Measurements from ENCODE around the gene RNF212B. TPM values are rescaled to one million over a fixed set of nuclear protein-coding genes. Genes with fewer than 3 reads are reported as not detected.

RNF212B gene
- total and polyA plus RNA-seq, 2 of the 13 experiments (the other 11 are each of a cell fraction or from before 2014, with no cell fraction given) = 0.05 TPM; not detected in 1

DNA sequence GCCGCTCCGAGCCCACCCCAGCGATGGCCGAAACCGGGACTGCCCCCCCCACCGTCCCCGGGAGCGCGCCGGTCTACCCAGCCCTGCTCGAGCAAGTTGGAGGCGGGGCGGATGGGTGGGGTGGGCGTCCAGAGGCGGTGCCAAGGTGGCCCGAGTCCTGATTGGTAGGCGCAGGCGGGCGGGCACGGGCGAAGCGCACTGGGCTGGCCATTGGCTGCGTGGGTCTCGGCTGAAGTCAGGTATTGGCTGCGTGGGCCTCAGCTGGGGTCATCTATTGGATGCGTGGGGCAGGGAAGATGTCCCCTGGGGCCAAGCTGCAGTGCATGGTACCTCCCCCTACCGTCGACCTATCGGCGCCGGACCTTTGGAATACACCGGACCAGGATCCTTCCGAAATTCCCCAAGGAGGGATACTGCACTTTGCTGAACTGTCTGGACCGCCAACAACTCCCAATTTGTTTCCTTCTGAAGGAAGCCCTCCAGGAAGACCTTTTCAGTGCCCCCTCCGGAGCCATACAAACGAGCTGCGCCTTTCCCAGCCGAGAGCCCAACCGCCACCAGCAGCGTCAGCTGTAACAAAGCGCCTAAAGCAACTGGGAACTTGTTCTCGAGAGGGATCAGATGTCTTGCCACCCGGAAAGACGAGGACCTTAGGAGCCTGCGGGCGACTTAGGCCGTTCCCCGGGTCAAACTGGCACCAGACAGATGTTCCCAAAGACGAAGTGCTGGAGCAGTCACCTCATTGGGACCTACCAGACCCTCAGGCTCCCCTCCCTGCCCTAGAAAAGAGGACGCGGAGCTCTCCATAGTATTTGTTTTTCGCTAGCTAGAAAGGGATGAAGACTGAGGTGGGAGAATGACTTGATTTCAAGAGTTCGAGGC, 48.5 kb downstream of the RNF212B start, which contains the start of gene HOMEZ (continued):
- TF ChIP-seq ZNF430 (CRISPR knock-in tag; IDR thresholded peaks at IDR 0.05) (peak; percentile 88; the same call in 1 of the 2 replicates), ZNF674 (CRISPR knock-in tag; IDR thresholded peaks at IDR 0.05; ENCODE audit: low read depth) (0 out of 2 replicates have a peak, but pooled peaks have one; percentile 68), RBM22 (optimal IDR thresholded peaks at IDR 0.05; ENCODE audit: low read length) (no peak), ZBTB1 (CRISPR knock-in tag; IDR thresholded peaks at IDR 0.05; ENCODE audit: borderline replicate concordance) (no peak), RAD51 (IDR thresholded peaks at IDR 0.05; ENCODE audit: borderline replicate concordance) (no peak), ISX (CRISPR knock-in tag; conservative IDR thresholded peaks at IDR 0.05) (no peak; the same call in 1 of the 2 replicates), ARNT2 (CRISPR knock-in tag; IDR thresholded peaks at IDR 0.05; ENCODE audit: low read depth) (peak; percentile 87; the same call in 1 of the 2 replicates), ZNF530 (CRISPR knock-in tag; IDR thresholded peaks at IDR 0.05; ENCODE audit: low read depth) (no peak), BRD4 (CRISPR knock-in tag; IDR thresholded peaks at IDR 0.05) (peak; percentile 89), ZSCAN31 (CRISPR knock-in tag; IDR thresholded peaks at IDR 0.05; ENCODE audit: low read depth) (peak; percentile 81), KLF16 (CRISPR knock-in tag; IDR thresholded peaks at IDR 0.05) (0 out of 4 replicates have a peak, but pooled peaks of 1 of the 2 experiments have one; percentile 62), MIER3 (CRISPR knock-in tag; IDR thresholded peaks at IDR 0.05; ENCODE audit: borderline replicate concordance) (peak; percentile 77; the same call in 1 of the 2 replicates), PCBP1 (IDR thresholded peaks at IDR 0.05; ENCODE audit: borderline replicate concordance, low read depth, low read length) (peak; percentile 99), ZNF383 (CRISPR knock-in tag; IDR thresholded peaks at IDR 0.05; ENCODE audit: borderline replicate concordance) (no peak), RARA (CRISPR knock-in tag; IDR thresholded peaks at IDR 0.05) (peak; percentile 59; the same call in 1 of the 2 replicates), RAD21 (CRISPR knock-in tag; IDR thresholded peaks at IDR 0.05) (no peak; the same call in 1 of the 2 replicates), PHF21A (CRISPR knock-in tag; IDR thresholded peaks at IDR 0.05) (peak; percentile 99), FOXM1 (CRISPR knock-in tag; IDR thresholded peaks at IDR 0.05) (peak; percentile 18; the same call in 1 of the 2 replicates), KLF11 (CRISPR knock-in tag; IDR thresholded peaks at IDR 0.05) (0 out of 2 replicates have a peak, but pooled peaks have one; percentile 43), TAF1 (CRISPR knock-in tag; IDR thresholded peaks at IDR 0.05) (peak; percentile 97), ZNF850 (CRISPR knock-in tag; conservative IDR thresholded peaks at IDR 0.05) (no peak), ZIK1 (CRISPR knock-in tag; IDR thresholded peaks at IDR 0.05; ENCODE audit: borderline replicate concordance, low read depth) (peak; percentile 64; the same call in 1 of the 2 replicates)
- TF ChIP-seq, protein P1, sequence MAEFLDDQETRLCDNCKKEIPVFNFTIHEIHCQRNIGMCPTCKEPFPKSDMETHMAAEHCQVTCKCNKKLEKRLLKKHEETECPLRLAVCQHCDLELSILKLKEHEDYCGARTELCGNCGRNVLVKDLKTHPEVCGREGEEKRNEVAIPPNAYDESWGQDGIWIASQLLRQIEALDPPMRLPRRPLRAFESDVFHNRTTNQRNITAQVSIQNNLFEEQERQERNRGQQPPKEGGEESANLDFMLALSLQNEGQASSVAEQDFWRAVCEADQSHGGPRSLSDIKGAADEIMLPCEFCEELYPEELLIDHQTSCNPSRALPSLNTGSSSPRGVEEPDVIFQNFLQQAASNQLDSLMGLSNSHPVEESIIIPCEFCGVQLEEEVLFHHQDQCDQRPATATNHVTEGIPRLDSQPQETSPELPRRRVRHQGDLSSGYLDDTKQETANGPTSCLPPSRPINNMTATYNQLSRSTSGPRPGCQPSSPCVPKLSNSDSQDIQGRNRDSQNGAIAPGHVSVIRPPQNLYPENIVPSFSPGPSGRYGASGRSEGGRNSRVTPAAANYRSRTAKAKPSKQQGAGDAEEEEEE (CRISPR knock-in tag; IDR thresholded peaks at IDR 0.05; ENCODE audit: borderline replicate concordance) = no peak; the same call in 1 of the 2 replicates
- TF ChIP-seq, protein P2, sequence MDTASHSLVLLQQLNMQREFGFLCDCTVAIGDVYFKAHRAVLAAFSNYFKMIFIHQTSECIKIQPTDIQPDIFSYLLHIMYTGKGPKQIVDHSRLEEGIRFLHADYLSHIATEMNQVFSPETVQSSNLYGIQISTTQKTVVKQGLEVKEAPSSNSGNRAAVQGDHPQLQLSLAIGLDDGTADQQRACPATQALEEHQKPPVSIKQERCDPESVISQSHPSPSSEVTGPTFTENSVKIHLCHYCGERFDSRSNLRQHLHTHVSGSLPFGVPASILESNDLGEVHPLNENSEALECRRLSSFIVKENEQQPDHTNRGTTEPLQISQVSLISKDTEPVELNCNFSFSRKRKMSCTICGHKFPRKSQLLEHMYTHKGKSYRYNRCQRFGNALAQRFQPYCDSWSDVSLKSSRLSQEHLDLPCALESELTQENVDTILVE (CRISPR knock-in tag; IDR thresholded peaks at IDR 0.05) = peak; percentile 96
- TF ChIP-seq, protein P3, sequence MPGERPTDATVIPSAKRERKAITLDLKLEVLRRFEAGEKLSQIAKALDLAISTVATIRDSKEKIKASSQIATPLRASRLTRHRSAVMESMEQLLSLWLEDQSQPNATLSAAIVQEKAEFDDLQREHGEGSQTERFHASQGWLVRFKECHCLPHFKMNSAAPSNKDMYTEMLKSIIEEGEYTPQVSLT (CRISPR knock-in tag; IDR thresholded peaks at IDR 0.05; ENCODE audit: borderline replicate concordance, low read depth) = 0 out of 2 replicates have a peak, but pooled peaks have one; percentile 54
- TF ChIP-seq, protein P4, sequence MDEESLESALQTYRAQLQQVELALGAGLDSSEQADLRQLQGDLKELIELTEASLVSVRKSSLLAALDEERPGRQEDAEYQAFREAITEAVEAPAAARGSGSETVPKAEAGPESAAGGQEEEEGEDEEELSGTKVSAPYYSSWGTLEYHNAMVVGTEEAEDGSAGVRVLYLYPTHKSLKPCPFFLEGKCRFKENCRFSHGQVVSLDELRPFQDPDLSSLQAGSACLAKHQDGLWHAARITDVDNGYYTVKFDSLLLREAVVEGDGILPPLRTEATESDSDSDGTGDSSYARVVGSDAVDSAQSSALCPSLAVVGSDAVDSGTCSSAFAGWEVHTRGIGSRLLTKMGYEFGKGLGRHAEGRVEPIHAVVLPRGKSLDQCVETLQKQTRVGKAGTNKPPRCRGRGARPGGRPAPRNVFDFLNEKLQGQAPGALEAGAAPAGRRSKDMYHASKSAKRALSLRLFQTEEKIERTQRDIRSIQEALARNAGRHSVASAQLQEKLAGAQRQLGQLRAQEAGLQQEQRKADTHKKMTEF (CRISPR knock-in tag; IDR thresholded peaks at IDR 0.05) = peak; percentile 93

All from HepG2 (cell line).